Lower lobe of right lung (tissue), 2 donors: ENCODE data around the gene ZDHHC8. TPM values are rescaled to one million over a fixed set of nuclear protein-coding genes. Genes with fewer than 3 reads are reported as not detected.

ENCODE experiments used
- ATAC-seq, 2 donors: fragments of 200-7000 bp; cut with Tn5 transposase; one replicate each; pipeline ENCODE4 v1.9.1; 2020 to 2022; ENCODE audit warnings: mild to moderate bottlenecking in 2 of 2, moderate library complexity in 2 of 2
- DNase-seq: peaks from one replicate; pipeline ENCODE4 v3.0.0-alpha.2; 2020
- H3K27ac ChIP-seq: fragments of 200-600 bp; one replicate; pipeline ENCODE4 v1.8.0; 2022
- H3K27me3 ChIP-seq: fragments of 200-600 bp; one replicate; pipeline ENCODE4 v1.8.0; 2022; ENCODE audit warnings: low read depth
- H3K36me3 ChIP-seq: fragments of 200-600 bp; one replicate; pipeline ENCODE4 v1.8.0; 2022; ENCODE audit warnings: mild to moderate bottlenecking
- H3K4me1 ChIP-seq: fragments of 200-600 bp; one replicate; pipeline ENCODE4 v1.8.0; 2022
- H3K4me3 ChIP-seq: fragments of 200-600 bp; one replicate; pipeline ENCODE4 v1.8.0; 2022; ENCODE audit warnings: mild to moderate bottlenecking
- H3K9me3 ChIP-seq: fragments of 200-600 bp; one replicate; pipeline ENCODE4 v1.8.0; 2022
- CTCF ChIP-seq: fragments of 200-600 bp; IDR thresholded peaks from one replicate; pipeline ENCODE4 v1.8.0; 2022; ENCODE audit warnings: antibody characterized with exemption, mild to moderate bottlenecking
- intact Hi-C: fragments of 100-400 bp; cut with DNase I; formaldehyde crosslinking; loops from one replicate; pipeline ENCODE4 v1.11.0; 2022
- total RNA-seq: library from RNA; stranded (reverse); fragmentation: NEBNext Ultra II Directional; extraction: Animal tissue kit (Norgen Biotek cat#: 25700); gene quantifications from one replicate; pipeline ENCODE4 v1.2.1, GENCODE V29; 2021
- donor health status: DM: no; HTN: yes; CAD: no; lungs with severe emphysema.

Gene ZDHHC8
- total RNA-seq, 1 donor from 2014 or later: 77.2 TPM

GRCh38 chr22:20114506-20115475 lies 16.8 kb upstream of the ZDHHC8 start:
- H3K36me3 ChIP-seq: peaks cover 73% of the 10 kb centered on the region
- H3K9me3 ChIP-seq: no peaks in the 10 kb centered on the region
- peaks cover 29% of the 10 kb centered on the region for H3K4me1 ChIP-seq
- no peak for TF ChIP-seq CTCF
- intact Hi-C loops: no loop called here
- H3K4me3 ChIP-seq: no peak overlapping the region
- H3K27me3 ChIP-seq: no peaks in the 10 kb centered on the region
- DNase-seq (peak; percentile 42), ATAC-seq (no peak)
- H3K27ac ChIP-seq: no peak overlapping the region

GRCh38 chr22:20115691-20116375 lies 15.8 kb upstream of the ZDHHC8 start, which contains the start of gene RANBP1:
RANBP1 (plus strand) TSS chr22:20116104; CDS start chr22:20116185, 81 bp downstream.
- H3K4me1 ChIP-seq: peaks cover 39% of the 10 kb centered on the region
- H3K36me3 ChIP-seq: peaks cover 73% of the 10 kb centered on the region
- no peaks in the 10 kb centered on the region for H3K27me3 ChIP-seq
- H3K9me3 ChIP-seq: no peaks in the 10 kb centered on the region
- peak within 1 kb of the TSS; percentile 79 for H3K4me3 ChIP-seq
- DNase-seq: peak; percentile 48
- intact Hi-C loops: no loop called here
- TF ChIP-seq CTCF: no peak
- peak within 1 kb of the TSS; percentile 87 for H3K27ac ChIP-seq
- no peak for ATAC-seq

- intact Hi-C loops: no loop called here
- Histone ChIP-seq H3K27me3 (no peaks in the 10 kb centered on the region), H3K9me3 (no peaks in the 10 kb centered on the region), H3K27ac (peak overlapping the region; percentile 87), H3K4me1 (peaks cover 39% of the 10 kb centered on the region), H3K36me3 (peaks cover 67% of the 10 kb centered on the region), H3K4me3 (peak overlapping the region; percentile 79)
- no peak for TF ChIP-seq CTCF
- ATAC-seq (peak; percentile 2 to 12), DNase-seq (no peak)
Measured at GRCh38 chr22:20116376-20116950, 15.1 kb upstream of the ZDHHC8 start.

GRCh38 chr22:20116951-20117632 lies 14.5 kb upstream of the ZDHHC8 start, which contains the start of gene TRMT2A:
TRMT2A (minus strand) TSS chr22:20117226; CDS start chr22:20116906, 320 bp downstream.
- Histone ChIP-seq H3K36me3 (peaks cover 65% of the 10 kb centered on the region), H3K4me1 (peaks cover 39% of the 10 kb centered on the region), H3K27me3 (no peaks in the 10 kb centered on the region), H3K27ac (peak within 1 kb of the TSS; percentile 87), H3K4me3 (peak within 1 kb of the TSS; percentile 79), H3K9me3 (no peaks in the 10 kb centered on the region)
- TF ChIP-seq CTCF: peak; percentile 32
- intact Hi-C loops: no loop called here
- ATAC-seq (peak; percentile 95 to 96), DNase-seq (peak; percentile 99)
